A673 (cell line): ENCODE results near the gene ELMO3.

ENCODE experiments used
- EZH2 ChIP-seq: fragments of 200-600 bp; sonication (generic); IDR thresholded peaks from 2 replicates; pipeline ENCODE4 v1.6.1; 2017; ENCODE audit warnings: borderline replicate concordance, low read depth, mild to moderate bottlenecking, mixed read lengths, antibody characterized with exemption, low read length; ENCODE audit not compliant: poor library complexity, severe bottlenecking
- TF ChIP-seq, protein P1 (sequence below): fragments of 300-800, 200-600 bp; sonication (generic); conservative IDR thresholded peaks from 2 replicates; pipeline ENCODE4 v1.5.1; 2017; ENCODE audit warnings: low read depth, mild to moderate bottlenecking, antibody characterized with exemption, low read length, moderate library complexity, mixed read lengths

- TF ChIP-seq, protein P1, sequence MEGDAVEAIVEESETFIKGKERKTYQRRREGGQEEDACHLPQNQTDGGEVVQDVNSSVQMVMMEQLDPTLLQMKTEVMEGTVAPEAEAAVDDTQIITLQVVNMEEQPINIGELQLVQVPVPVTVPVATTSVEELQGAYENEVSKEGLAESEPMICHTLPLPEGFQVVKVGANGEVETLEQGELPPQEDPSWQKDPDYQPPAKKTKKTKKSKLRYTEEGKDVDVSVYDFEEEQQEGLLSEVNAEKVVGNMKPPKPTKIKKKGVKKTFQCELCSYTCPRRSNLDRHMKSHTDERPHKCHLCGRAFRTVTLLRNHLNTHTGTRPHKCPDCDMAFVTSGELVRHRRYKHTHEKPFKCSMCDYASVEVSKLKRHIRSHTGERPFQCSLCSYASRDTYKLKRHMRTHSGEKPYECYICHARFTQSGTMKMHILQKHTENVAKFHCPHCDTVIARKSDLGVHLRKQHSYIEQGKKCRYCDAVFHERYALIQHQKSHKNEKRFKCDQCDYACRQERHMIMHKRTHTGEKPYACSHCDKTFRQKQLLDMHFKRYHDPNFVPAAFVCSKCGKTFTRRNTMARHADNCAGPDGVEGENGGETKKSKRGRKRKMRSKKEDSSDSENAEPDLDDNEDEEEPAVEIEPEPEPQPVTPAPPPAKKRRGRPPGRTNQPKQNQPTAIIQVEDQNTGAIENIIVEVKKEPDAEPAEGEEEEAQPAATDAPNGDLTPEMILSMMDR = no peak
- TF ChIP-seq EZH2 = no peak
Measured at GRCh38 chr16:67190448-67191399, 8.2 kb upstream of the ELMO3 start.
